K562 (cell line): Measurements from ENCODE around the gene MANBA. TPM values are rescaled to one million over a fixed set of nuclear protein-coding genes. Genes with fewer than 3 reads are reported as not detected.

Experiments used
- ATAC-seq: fragments of 200-7000 bp; cut with Tn5 transposase; 3 replicates; pipeline ENCODE4 v1.9.1; 2020; ENCODE audit warnings: moderate library complexity
- BruUV-seq: library from RNA; stranded (reverse); fragments of 400-500 nt; replicated peaks from 2 replicates; lab custom pipeline; 2021; lab: Mats Ljungman, UMichigan
- CTCF ChIA-PET: fragments of 300-600 bp; formaldehyde crosslinking; extraction: SDS; loops from one replicate; lab custom pipeline; 2021; ENCODE audit warnings: low intra/inter-chr PET ratio; lab: Yijun Ruan, JAX
- POLR2A ChIA-PET: fragments of 300-600, 350-650 bp; sonication (Branson Sonifier 250); formaldehyde crosslinking; extraction: SDS; loops from one replicate; lab custom pipeline; 2021; ENCODE audit warnings: antibody characterized with exemption, inconsistent platforms; lab: Yijun Ruan, JAX
- DNase-seq, 4 experiments: peaks; one replicate each; pipeline versions ENCODE4 v3.0.0 to v3.0.0-alpha.2; 2011 to 2018; ENCODE audit warnings: low spot score in 3 of 4, mixed read lengths in 3 of 4; ENCODE audit errors: extremely low read depth in 1 of 4
- FAIRE-seq: peaks from 2 replicates; lab custom pipeline; 2011; peaks lifted over from hg19 to GRCh38; lab: Jason Lieb, UNC
- H2AFZ ChIP-seq: 2 replicates; pipeline ENCODE4 v1.6.0; 2011; ENCODE audit warnings: low read depth, low read length, control low read depth, inconsistent platforms
- H3K27ac ChIP-seq: fragments of 200-600 bp; 3 replicates; pipeline ENCODE4 v1.8.0; 2011; ENCODE audit warnings: low read depth, mild to moderate bottlenecking, control low read depth, inconsistent platforms, low read length, moderate library complexity, mixed read lengths; ENCODE audit errors: extremely low read depth
- H3K27me3 ChIP-seq, 2 experiments: fragments of 300-600 bp in 1 of 2; 2 replicates in 1 of 2; 3 replicates in 1 of 2; pipeline versions ENCODE4 v1.6.0 to v1.8.0; 2011; ENCODE audit warnings: inconsistent platforms in 2 of 2, low read length in 2 of 2, mild to moderate bottlenecking in 1 of 2, mixed read lengths in 1 of 2, moderate library complexity in 1 of 2; ENCODE audit not compliant: control insufficient read depth in 2 of 2, insufficient read depth in 2 of 2
- H3K36me3 ChIP-seq: fragments of 300-600 bp; 3 replicates; pipeline ENCODE4 v1.8.0; 2011; ENCODE audit warnings: mild to moderate bottlenecking, low read length, inconsistent platforms; ENCODE audit not compliant: control insufficient read depth, insufficient read depth
- H3K4me1 ChIP-seq, 2 experiments: fragments of 200-600 bp in 1 of 2; replicated peaks in 1 of 2; 2 replicates in 1 of 2; 3 replicates in 1 of 2; pipeline versions ENCODE4 v1.5.1 to v1.8.0; 2011; ENCODE audit warnings: inconsistent platforms in 2 of 2, low read length in 2 of 2, mild to moderate bottlenecking in 1 of 2, mixed read lengths in 1 of 2, moderate library complexity in 1 of 2; ENCODE audit not compliant: control insufficient read depth in 2 of 2, insufficient read depth in 2 of 2
- H3K4me2 ChIP-seq: 2 replicates; pipeline ENCODE4 v1.6.1; 2011; ENCODE audit warnings: low read length, control low read depth, inconsistent platforms, mixed read lengths; ENCODE audit not compliant: insufficient read depth
- H3K4me3 ChIP-seq: fragments of 200-600 bp; sonication (generic), shearing (Covaris generic); 2 replicates; pipeline ENCODE4 v1.5.1; 2016; ENCODE audit warnings: control low read depth, inconsistent platforms
- H3K79me2 ChIP-seq: fragments of 200-600 bp; 3 replicates; pipeline ENCODE4 v1.8.0; 2011; ENCODE audit warnings: low read length, inconsistent platforms; ENCODE audit not compliant: control insufficient read depth, insufficient read depth
- H3K9ac ChIP-seq, 2 experiments: 2 replicates each; pipeline versions ENCODE4 v1.6.0 to v1.6.1; 2011; ENCODE audit warnings: low read depth in 2 of 2, low read length in 2 of 2, control low read depth in 1 of 2, inconsistent platforms in 1 of 2, mild to moderate bottlenecking in 1 of 2, mixed read lengths in 1 of 2; ENCODE audit not compliant: insufficient read depth in 1 of 2
- H3K9me1 ChIP-seq: one replicate; pipeline ENCODE4 v1.6.0; 2011; ENCODE audit warnings: inconsistent platforms, mild to moderate bottlenecking, low read length, moderate library complexity; ENCODE audit not compliant: control insufficient read depth, insufficient read depth
- H3K9me3 ChIP-seq: replicated peaks from 2 replicates; pipeline ENCODE4 v1.5.1; 2011; ENCODE audit warnings: low read depth, low read length, inconsistent platforms; ENCODE audit not compliant: control insufficient read depth, insufficient read depth
- H4K20me1 ChIP-seq: replicated peaks from 2 replicates; pipeline ENCODE4 v1.6.1; 2011; ENCODE audit warnings: low read length, inconsistent platforms, mixed read lengths; ENCODE audit not compliant: control insufficient read depth, insufficient read depth
- ELK3 ChIP-seq: fragments of 450-650 bp; formaldehyde crosslinking; IDR thresholded peaks from 2 replicates; pipeline ENCODE4 v1.4.0; 2020; ENCODE audit warnings: mild to moderate bottlenecking
- EP300 ChIP-seq: IDR thresholded peaks from 2 replicates; pipeline ENCODE4 v1.6.1; 2012; ENCODE audit warnings: low read length, improper control_type of control experiment
- FOXJ3 ChIP-seq: sonication (generic); formaldehyde crosslinking; IDR thresholded peaks from 2 replicates; pipeline ENCODE4 v1.4.0; 2020; ENCODE audit warnings: mild to moderate bottlenecking, missing genetic modification reagents
- PURB ChIP-seq: sonication (generic); formaldehyde crosslinking; IDR thresholded peaks from 2 replicates; pipeline ENCODE4 v1.9.0; 2021; ENCODE audit warnings: low read depth, mild to moderate bottlenecking, missing genetic modification reagents
- RFX7 ChIP-seq: fragments of 250-450 bp; sonication (Bioruptor Pico); IDR thresholded peaks from 2 replicates; pipeline ENCODE4 v1.5.1; 2021; ENCODE audit warnings: mild to moderate bottlenecking
- SRSF9 ChIP-seq: fragments of 200-400 bp; formaldehyde crosslinking; IDR thresholded peaks from 2 replicates; pipeline ENCODE4 v1.6.1; 2017; ENCODE audit warnings: low read depth, low read length, borderline replicate concordance
- TRIM24 ChIP-seq, 2 experiments: fragments of 450-650 bp; IDR thresholded peaks; 2 replicates each; pipeline ENCODE4 v1.6.1; 2016
- ZNF12 ChIP-seq: sonication (generic); formaldehyde crosslinking; IDR thresholded peaks from 2 replicates; pipeline ENCODE4 v1.4.0; 2020; ENCODE audit warnings: mild to moderate bottlenecking, missing genetic modification reagents
- ZNF232 ChIP-seq: sonication (generic); formaldehyde crosslinking; IDR thresholded peaks from 2 replicates; pipeline ENCODE4 v1.8.0; 2022; ENCODE audit warnings: mild to moderate bottlenecking, missing genetic modification reagents
- WGBS: fragments of 100-300 bp; shearing (Covaris generic); methylation state at CpG from one replicate; pipeline ENCODE4 v1.1.6; 2016; ENCODE audit warnings: low coverage, mixed read lengths; ENCODE audit not compliant: insufficient coverage; ENCODE audit errors: missing lambda C conversion rate; 5-methylcytosine and 5-hydroxymethylcytosine counted together
- in situ Hi-C: fragments of 300-500 bp; cut with MboI; formaldehyde crosslinking; loops from 4 replicates; pipeline ENCODE4 v1.15.0; 2018; ENCODE audit warnings: inconsistent platforms, mixed read lengths
- intact Hi-C: fragments of 100-400 bp; cut with micrococcal nuclease; formaldehyde crosslinking; loops from 2 replicates; pipeline ENCODE4 v1.14.2; 2022
- polyA plus RNA-seq, 8 experiments: library from polyadenylated mRNA; depleted of rRNA in 4 of 8; stranded (reverse) in 5 of 8; unstranded in 3 of 8; fragments of >200 nt; fragmentation: Nextera tagmentation in 2 of 8; fragmentation: Illumina TruSeq in 1 of 8; extraction: Ambion mirVana in 2 of 8; extraction: Trizol in 1 of 8; gene quantifications; 2 replicates each; pipeline versions ENCODE4 v1.2.1 to v1.2.3, GENCODE V29; 2011 to 2014; ENCODE audit warnings: inconsistent platforms in 1 of 8, missing spikeins in 1 of 8
- total RNA-seq, 7 experiments: library from RNA; depleted of rRNA in 6 of 7; stranded (reverse); fragments of >200 nt in 6 of 7; fragmentation: Illumina TruSeq in 2 of 7; extraction: Trizol in 2 of 7; gene quantifications; 2 replicates each; pipeline versions ENCODE4 v1.2.1 to v1.2.3, GENCODE V29; 2011 to 2021; ENCODE audit warnings: low replicate concordance in 1 of 7
- TF ChIP-seq, protein P1 (sequence below): fragments of 250-450 bp; sonication (Bioruptor Pico); IDR thresholded peaks from 2 replicates; pipeline ENCODE4 v1.8.0; 2021; ENCODE audit warnings: mild to moderate bottlenecking, moderate library complexity
- TF ChIP-seq, protein P2 (sequence below): fragments of 450-650 bp; IDR thresholded peaks from 2 replicates; pipeline ENCODE4 v1.6.1; 2016
- TF ChIP-seq, protein P3 (sequence below): fragments of 450-650 bp; formaldehyde crosslinking; IDR thresholded peaks from 2 replicates; pipeline ENCODE4 v1.4.0; 2022; ENCODE audit warnings: missing genetic modification characterization
- TF ChIP-seq, protein P4 (sequence below): fragments of 250-450 bp; sonication (Bioruptor Pico); IDR thresholded peaks from 2 replicates; pipeline ENCODE4 v1.4.0; 2020; ENCODE audit warnings: mild to moderate bottlenecking
- TF ChIP-seq, protein P5 (sequence below): fragments of 450-650 bp; IDR thresholded peaks from 2 replicates; pipeline ENCODE4 v1.6.1; 2016; ENCODE audit warnings: antibody characterized with exemption
- TF ChIP-seq, protein P6 (sequence below): fragments of 250-450 bp; sonication (Bioruptor Pico); IDR thresholded peaks from 2 replicates; pipeline ENCODE4 v1.8.0; 2021; ENCODE audit warnings: moderate library complexity, mild to moderate bottlenecking, inconsistent platforms

MANBA gene
- total and polyA plus RNA-seq, 9 of the 15 experiments (the other 6 are each of a cell fraction or from before 2014, with no cell fraction given), result 1.8 to 12.9 (median 7.7) TPM

GRCh38 chr4:102694791-102695190 is 66.0 kb downstream of the MANBA start (continued):
- TF ChIP-seq, protein P1, sequence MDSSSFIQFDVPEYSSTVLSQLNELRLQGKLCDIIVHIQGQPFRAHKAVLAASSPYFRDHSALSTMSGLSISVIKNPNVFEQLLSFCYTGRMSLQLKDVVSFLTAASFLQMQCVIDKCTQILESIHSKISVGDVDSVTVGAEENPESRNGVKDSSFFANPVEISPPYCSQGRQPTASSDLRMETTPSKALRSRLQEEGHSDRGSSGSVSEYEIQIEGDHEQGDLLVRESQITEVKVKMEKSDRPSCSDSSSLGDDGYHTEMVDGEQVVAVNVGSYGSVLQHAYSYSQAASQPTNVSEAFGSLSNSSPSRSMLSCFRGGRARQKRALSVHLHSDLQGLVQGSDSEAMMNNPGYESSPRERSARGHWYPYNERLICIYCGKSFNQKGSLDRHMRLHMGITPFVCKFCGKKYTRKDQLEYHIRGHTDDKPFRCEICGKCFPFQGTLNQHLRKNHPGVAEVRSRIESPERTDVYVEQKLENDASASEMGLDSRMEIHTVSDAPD (CRISPR knock-in tag), result no peak
- no peak for TF ChIP-seq EP300
- TF ChIP-seq, protein P2, sequence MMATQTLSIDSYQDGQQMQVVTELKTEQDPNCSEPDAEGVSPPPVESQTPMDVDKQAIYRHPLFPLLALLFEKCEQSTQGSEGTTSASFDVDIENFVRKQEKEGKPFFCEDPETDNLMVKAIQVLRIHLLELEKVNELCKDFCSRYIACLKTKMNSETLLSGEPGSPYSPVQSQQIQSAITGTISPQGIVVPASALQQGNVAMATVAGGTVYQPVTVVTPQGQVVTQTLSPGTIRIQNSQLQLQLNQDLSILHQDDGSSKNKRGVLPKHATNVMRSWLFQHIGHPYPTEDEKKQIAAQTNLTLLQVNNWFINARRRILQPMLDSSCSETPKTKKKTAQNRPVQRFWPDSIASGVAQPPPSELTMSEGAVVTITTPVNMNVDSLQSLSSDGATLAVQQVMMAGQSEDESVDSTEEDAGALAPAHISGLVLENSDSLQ, result no peak
- no peak for TF ChIP-seq TRIM24 (IDR thresholded peaks at IDR 0.05)
- no peak for TF ChIP-seq SRSF9

DNA sequence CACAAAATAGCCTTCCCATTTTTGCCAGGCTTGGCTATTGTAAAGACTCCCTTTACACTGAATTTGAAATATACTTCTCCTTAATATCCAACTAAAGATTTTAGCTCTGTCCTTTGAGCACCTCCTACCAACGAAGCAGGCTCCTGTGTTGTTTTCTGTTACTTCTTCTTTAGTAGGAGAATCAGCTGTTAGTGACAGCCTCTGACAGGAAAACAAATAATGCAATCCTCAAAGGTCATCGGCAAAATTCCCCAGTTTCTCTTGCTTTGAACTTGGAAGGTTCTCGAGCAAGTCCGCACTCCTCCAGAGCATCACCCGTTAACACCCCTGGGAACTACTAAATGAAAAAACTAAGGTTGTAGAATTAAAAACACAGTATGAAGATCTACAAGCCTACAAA is 66.9 kb downstream of the MANBA start:
- ChIA-PET CTCF (no interaction called here), POLR2A (no interaction called here)
- Histone ChIP-seq H3K9me3 (no peaks in the 10 kb centered on the region), H4K20me1 (no peaks in the 10 kb centered on the region), H3K27ac (no peak overlapping the region), H3K79me2 (no peaks in the 10 kb centered on the region; the same call in 2 of the 3 replicates), H3K9ac (no peak overlapping the region), H3K4me3 (no peak overlapping the region), H2AFZ (no peak overlapping the region), H3K27me3 (no peaks in the 10 kb centered on the region), H3K36me3 (no peaks in the 10 kb centered on the region), H3K9me1 (no peaks in the 10 kb centered on the region), H3K4me2 (no peak overlapping the region), H3K4me1 (no peaks in the 10 kb centered on the region)
- intact Hi-C loops (no loop called here), in situ Hi-C loops (no loop called here)
- no TSS peak for BruUV-seq
- DNase-seq (no peak), ATAC-seq (no peak), FAIRE-seq (no peak)
- 66% methylated on average over 5 of the region's 5 CpGs for WGBS
- no peak for TF ChIP-seq ZNF232 (CRISPR knock-in tag)
- TF ChIP-seq, protein P3, sequence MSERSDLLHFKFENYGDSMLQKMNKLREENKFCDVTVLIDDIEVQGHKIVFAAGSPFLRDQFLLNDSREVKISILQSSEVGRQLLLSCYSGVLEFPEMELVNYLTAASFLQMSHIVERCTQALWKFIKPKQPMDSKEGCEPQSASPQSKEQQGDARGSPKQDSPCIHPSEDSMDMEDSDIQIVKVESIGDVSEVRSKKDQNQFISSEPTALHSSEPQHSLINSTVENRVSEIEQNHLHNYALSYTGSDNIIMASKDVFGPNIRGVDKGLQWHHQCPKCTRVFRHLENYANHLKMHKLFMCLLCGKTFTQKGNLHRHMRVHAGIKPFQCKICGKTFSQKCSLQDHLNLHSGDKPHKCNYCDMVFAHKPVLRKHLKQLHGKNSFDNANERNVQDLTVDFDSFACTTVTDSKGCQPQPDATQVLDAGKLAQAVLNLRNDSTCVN (CRISPR knock-in tag), result no peak
- TF ChIP-seq, protein P4, sequence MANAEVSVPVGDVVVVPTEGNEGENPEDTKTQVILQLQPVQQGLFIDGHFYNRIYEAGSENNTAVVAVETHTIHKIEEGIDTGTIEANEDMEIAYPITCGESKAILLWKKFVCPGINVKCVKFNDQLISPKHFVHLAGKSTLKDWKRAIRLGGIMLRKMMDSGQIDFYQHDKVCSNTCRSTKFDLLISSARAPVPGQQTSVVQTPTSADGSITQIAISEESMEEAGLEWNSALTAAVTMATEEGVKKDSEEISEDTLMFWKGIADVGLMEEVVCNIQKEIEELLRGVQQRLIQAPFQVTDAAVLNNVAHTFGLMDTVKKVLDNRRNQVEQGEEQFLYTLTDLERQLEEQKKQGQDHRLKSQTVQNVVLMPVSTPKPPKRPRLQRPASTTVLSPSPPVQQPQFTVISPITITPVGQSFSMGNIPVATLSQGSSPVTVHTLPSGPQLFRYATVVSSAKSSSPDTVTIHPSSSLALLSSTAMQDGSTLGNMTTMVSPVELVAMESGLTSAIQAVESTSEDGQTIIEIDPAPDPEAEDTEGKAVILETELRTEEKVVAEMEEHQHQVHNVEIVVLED, result no peak
- TF ChIP-seq, protein P5, sequence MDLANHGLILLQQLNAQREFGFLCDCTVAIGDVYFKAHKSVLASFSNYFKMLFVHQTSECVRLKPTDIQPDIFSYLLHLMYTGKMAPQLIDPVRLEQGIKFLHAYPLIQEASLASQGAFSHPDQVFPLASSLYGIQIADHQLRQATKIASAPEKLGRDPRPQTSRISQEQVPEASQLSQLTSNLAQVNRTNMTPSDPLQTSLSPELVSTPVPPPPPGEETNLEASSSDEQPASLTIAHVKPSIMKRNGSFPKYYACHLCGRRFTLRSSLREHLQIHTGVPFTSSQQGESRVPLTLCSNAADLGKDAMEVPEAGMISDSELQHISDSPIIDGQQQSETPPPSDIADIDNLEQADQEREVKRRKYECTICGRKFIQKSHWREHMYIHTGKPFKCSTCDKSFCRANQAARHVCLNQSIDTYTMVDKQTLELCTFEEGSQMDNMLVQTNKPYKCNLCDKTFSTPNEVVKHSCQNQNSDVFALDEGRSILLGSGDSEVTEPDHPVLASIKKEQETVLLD, result no peak
- TF ChIP-seq RFX7 (CRISPR knock-in tag), result no peak
- no peak for TF ChIP-seq ZNF12 (CRISPR knock-in tag)
- no peak for TF ChIP-seq PURB (CRISPR knock-in tag)
- no peak for TF ChIP-seq FOXJ3 (CRISPR knock-in tag)
- TF ChIP-seq, protein P6, sequence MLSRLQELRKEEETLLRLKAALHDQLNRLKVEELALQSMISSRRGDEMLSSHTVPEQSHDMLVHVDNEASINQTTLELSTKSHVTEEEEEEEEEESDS (CRISPR knock-in tag), result no peak
- no peak for TF ChIP-seq ELK3 (CRISPR knock-in tag)
